GM21717 (cell line): ENCODE data around the gene LRRC39.

Source experiments
- ATAC-seq: cut with Tn5 transposase; IDR thresholded peaks from one replicate; pipeline ENCODE4 v1.9.1; 2021; ENCODE audit warnings: mild to moderate bottlenecking, moderate library complexity; ENCODE audit not compliant: unreplicated experiment

LRRC39 gene

GRCh38 chr1:100151679-100152078 lies 26.4 kb downstream of the LRRC39 start:
- no peak for ATAC-seq

GRCh38 chr1:100147875-100148274 lies 30.2 kb downstream of the LRRC39 start:
- ATAC-seq: no peak

GRCh38 chr1:100146958-100147357 lies 31.1 kb downstream of the LRRC39 start:
- ATAC-seq: no peak

DNA sequence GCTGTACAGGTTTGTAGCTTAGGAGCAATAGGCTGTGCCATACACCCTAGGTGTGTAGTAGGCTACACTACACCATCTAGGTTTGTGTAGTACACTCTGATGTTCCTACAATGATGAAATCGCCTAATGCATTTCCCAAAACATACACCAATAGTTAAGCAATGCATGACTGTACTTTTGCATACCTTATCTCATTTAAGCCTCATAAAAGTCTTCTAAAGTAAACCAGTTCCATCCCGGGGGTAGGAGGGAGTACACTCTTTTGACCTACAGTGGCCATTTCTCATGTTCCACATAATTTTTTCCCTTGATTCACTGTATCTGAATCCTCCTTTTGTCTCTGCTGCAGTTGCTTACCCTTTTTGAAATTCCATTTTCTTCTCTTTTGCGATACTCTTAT lies 32.9 kb downstream of the LRRC39 start:
- no peak for ATAC-seq

DNA sequence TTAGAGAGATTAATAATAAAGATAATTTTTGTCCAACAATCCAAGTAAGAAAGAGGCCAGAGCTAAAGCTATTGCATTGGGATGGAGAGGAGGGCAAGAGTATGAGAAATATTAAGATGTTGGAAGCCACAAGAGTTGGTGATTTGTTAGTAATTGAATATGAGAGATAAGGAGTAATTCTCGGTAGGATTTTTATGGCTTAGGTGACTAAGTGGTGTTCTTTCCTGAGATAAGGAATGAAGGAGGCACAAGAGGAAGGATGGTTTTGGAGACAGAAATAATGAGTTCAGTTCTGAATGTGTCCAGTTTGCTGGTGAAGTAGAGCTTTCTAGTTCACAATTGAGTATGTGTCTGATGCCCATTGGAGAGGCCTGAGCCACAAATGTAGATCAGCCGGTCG lies 35.7 kb downstream of the LRRC39 start:
- no peak for ATAC-seq

- no peak for ATAC-seq
These were observed 36.9 kb downstream of the LRRC39 start for GRCh38 chr1:100141192-100141591.

- ATAC-seq: no peak
These were observed 40.5 kb downstream of the LRRC39 start for GRCh38 chr1:100137602-100138001.

- ATAC-seq: no peak
These were observed 43.2 kb downstream of the LRRC39 start for GRCh38 chr1:100134872-100135271.

DNA sequence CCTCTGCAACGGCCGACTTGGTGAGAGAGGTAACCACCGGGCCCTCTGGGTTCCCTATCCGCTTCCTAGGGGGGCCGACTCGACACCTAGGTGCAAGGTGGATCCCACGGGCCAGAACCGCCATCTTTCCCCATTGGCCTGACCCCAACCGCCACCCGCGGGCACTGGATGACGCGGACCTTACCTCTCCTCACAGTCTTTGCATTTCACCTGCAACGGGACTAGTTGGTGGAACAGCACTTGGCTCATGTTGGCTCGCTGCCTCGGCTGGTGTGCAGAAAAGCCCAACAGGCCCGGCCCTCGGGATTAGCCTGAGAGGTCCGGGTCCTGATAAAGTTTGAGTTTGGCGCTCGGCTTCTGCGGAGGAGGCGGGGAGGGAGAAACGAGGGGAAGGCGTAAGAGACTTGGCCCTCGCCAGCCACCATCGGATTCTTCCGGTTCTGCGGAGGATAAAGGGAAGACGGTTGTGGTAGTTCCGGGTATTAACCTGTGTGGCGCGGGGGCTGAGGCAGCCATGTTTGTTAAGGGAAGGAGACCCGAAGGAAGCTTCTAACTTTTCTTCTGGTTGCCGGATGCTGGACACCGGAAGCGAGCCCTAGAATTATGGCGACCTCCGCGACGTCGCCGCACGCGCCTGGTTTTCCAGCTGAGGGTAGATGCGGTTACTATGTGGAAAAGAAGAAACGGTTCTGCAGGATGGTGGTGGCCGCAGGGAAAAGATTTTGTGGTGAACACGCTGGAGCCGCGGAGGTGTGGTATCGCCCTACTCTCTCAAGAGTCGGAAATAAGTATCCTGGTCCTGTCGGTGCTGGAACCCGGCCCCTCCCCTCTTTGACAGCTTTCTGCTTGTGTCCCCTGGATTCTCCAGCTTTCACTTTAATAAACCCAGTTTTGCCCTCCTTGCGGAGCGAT lies 45.2 kb downstream of the LRRC39 start, which contains the start of the genes SASS6 and TRMT13:
Gene SASS6 (minus strand): TSS at position 365 of the 912 bp plus-strand sequence. CDS start 116 bp downstream, at position 249.
Gene TRMT13 (plus strand): TSS at position 598 of the 912 bp plus-strand sequence. CDS start 6 bp downstream, at position 604.
- ATAC-seq: peak; percentile 88

DNA sequence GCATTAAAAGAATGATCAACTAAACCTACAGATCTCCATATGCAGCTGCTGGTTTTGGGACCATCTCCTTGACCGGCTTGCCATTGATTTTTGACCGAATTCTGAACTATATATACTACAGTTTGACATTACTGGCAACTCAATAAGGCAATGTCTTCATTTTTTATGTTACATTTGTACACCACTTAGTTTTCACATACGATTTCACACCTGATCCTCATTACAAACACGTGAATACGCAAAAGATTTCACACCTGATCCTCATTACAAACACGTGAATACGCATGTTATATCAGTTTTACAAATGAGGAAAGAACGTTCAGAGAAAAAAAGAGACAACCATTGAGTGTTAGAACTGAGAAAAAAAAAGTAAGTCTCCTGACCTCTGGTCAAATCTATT lies 46.4 kb downstream of the LRRC39 start:
- no peak for ATAC-seq

- no peak for ATAC-seq
These were observed 47.4 kb downstream of the LRRC39 start for GRCh38 chr1:100130552-100131077.

DNA sequence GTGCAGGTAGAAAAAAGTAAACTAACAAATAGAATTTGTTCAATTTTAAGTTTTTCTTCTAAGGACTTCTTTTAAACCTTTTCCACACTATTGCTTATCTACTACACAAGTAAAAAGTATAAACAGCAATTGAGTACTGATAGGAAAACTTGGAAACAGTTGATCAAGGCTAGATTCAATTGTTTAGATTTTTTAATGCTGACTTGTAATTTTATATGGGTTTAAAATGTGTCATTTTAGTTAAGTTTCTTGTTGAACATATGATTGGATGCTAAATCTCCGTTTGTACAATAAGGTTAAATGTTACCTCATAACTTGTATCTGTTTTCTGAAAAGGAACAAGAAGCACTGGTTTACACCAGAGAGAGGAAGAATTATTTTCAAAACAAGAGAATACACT lies 50.8 kb downstream of the LRRC39 start:
- no peak for ATAC-seq

GRCh38 chr1:100122177-100122576 lies 55.9 kb downstream of the LRRC39 start:
- no peak for ATAC-seq

- no peak for ATAC-seq
These were observed 62.5 kb downstream of the LRRC39 start for GRCh38 chr1:100115524-100115923.

DNA sequence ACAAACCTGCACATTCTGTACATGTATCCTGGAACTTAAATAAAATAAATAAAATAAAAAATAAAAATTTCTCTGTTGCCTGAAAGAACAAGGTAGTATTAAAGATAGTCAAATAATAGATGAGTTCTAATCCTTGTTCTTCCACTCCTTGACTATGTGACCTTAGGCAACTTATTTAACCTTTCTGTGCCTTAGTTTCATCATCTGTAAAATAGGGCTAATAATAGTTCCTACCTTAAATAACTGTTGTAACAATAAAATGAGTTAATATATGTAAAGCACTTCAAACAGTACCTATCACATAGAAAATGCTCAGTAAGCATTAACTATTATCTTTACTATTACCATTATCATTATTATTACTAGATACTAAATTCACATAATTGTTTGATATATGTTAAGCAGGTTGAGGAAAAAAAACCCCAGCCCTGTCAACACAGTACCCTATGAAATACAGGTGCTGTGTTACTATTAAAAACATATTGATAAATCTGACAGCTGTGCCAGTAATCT lies 68.4 kb downstream of the LRRC39 start:
- no peak for ATAC-seq

DNA sequence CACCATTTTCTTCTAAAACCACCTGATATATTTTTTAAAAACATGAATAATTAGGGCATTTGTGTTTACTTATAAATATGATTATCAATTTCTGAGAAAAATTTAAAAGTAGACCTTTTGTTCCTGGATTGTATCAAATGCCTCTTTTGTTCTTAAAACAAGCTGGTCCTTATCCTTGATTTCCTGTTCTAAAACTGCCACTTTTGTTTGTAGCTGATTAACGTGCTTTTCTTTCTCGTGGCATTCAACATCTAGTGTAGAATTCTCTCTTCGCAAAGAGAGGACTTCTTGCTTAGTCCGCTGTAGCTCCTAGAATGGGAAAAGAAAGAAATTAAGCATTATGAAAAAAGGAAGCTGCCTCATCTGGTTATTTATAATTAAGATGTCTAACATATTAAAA lies 70.4 kb downstream of the LRRC39 start:
- no peak for ATAC-seq

GRCh38 chr1:100101564-100101963 lies 76.5 kb downstream of the LRRC39 start:
- no peak for ATAC-seq

- no peak for ATAC-seq
These were observed 77.9 kb downstream of the LRRC39 start for GRCh38 chr1:100100202-100100601.
